Neural cell (in vitro differentiated cells): ENCODE measurements around the gene ANKS3. TPM values are rescaled to one million over a fixed set of nuclear protein-coding genes. Genes with fewer than 3 reads are reported as not detected.

Source experiments
- H2AFZ ChIP-seq: fragments of 200-600, 300-800 bp; sonication (generic), shearing (Covaris generic); 2 replicates; pipeline ENCODE4 v1.6.0; 2014; ENCODE audit warnings: low read depth, mild to moderate bottlenecking, antibody characterized with exemption, low read length, moderate library complexity
- H3F3A ChIP-seq: fragments of 200-600 bp; shearing (Covaris generic); 2 replicates; pipeline ENCODE4 v1.6.1; 2016; ENCODE audit warnings: mild to moderate bottlenecking, moderate library complexity, mixed read lengths, antibody characterized with exemption, low read length; ENCODE audit not compliant: insufficient read depth, poor library complexity, severe bottlenecking
- H3K27ac ChIP-seq: fragments of 200-600, 300-800 bp; sonication (generic), shearing (Covaris generic); 2 replicates; pipeline ENCODE4 v1.5.1; 2014; ENCODE audit warnings: mild to moderate bottlenecking, low read length, moderate library complexity
- H3K27me3 ChIP-seq: fragments of 300-800, 200-600 bp; sonication (generic), shearing (Covaris generic); 2 replicates; pipeline ENCODE4 v1.6.0; 2014; ENCODE audit warnings: mild to moderate bottlenecking, low read depth, low read length, moderate library complexity; ENCODE audit not compliant: insufficient read depth
- H3K36me3 ChIP-seq: fragments of 300-800, 200-600 bp; sonication (generic), shearing (Covaris generic); 2 replicates; pipeline ENCODE4 v1.5.1; 2014; ENCODE audit warnings: mild to moderate bottlenecking, antibody characterized with exemption, low read length, moderate library complexity; ENCODE audit not compliant: insufficient read depth
- H3K4me2 ChIP-seq: fragments of 300-800, 200-600 bp; sonication (generic), shearing (Covaris generic); 2 replicates; pipeline ENCODE4 v1.6.0; 2014; ENCODE audit warnings: mild to moderate bottlenecking, low read length
- H3K4me3 ChIP-seq: fragments of 300-800, 200-600 bp; sonication (generic), shearing (Covaris generic); 2 replicates; pipeline ENCODE4 v1.5.1; 2014; ENCODE audit warnings: mild to moderate bottlenecking, low read length, moderate library complexity
- H3K79me2 ChIP-seq: fragments of 200-600 bp; shearing (Covaris generic); replicated peaks from 2 replicates; pipeline ENCODE4 v1.6.0; 2014; ENCODE audit warnings: mild to moderate bottlenecking, low read length, moderate library complexity; ENCODE audit not compliant: insufficient read depth
- H3K9ac ChIP-seq: fragments of 300-800, 200-600 bp; sonication (generic), shearing (Covaris generic); 2 replicates; pipeline ENCODE4 v1.6.1; 2016; ENCODE audit warnings: mild to moderate bottlenecking, low read length, mixed read lengths
- H3K9me2 ChIP-seq: fragments of 200-600 bp; shearing (Covaris generic); 2 replicates; pipeline ENCODE4 v1.6.1; 2016; ENCODE audit warnings: mild to moderate bottlenecking, low read length, mixed read lengths; ENCODE audit not compliant: insufficient read depth
- H3K9me3 ChIP-seq: fragments of 200-600, 300-800 bp; sonication (generic), shearing (Covaris generic); 2 replicates; pipeline ENCODE4 v1.6.1; 2016; ENCODE audit warnings: mild to moderate bottlenecking, mixed run types, low read length, moderate library complexity, mixed read lengths
- H4K20me1 ChIP-seq: fragments of 200-600 bp; shearing (Covaris generic); 2 replicates; pipeline ENCODE4 v1.6.1; 2016; ENCODE audit warnings: mild to moderate bottlenecking, mixed run types; ENCODE audit not compliant: insufficient read depth
- EP300 ChIP-seq: fragments of 450-650 bp; conservative IDR thresholded peaks from 2 replicates; pipeline ENCODE4 v1.6.1; 2014; ENCODE audit warnings: antibody characterized with exemption, mild to moderate bottlenecking, moderate library complexity; ENCODE audit not compliant: poor library complexity, severe bottlenecking
- EZH2 ChIP-seq: fragments of 200-600, 300-800 bp; shearing (Covaris generic), sonication (generic); IDR thresholded peaks from 2 replicates; pipeline ENCODE4 v1.6.1; 2014; ENCODE audit warnings: antibody characterized with exemption, low read length, borderline replicate concordance, mild to moderate bottlenecking; ENCODE audit not compliant: insufficient read depth, poor library complexity, severe bottlenecking
- MXI1 ChIP-seq: fragments of 450-650 bp; conservative IDR thresholded peaks from 2 replicates; pipeline ENCODE4 v1.6.1; 2014; ENCODE audit warnings: antibody characterized with exemption, mild to moderate bottlenecking; ENCODE audit not compliant: poor library complexity, severe bottlenecking
- POLR2AphosphoS5 ChIP-seq: IDR thresholded peaks from 2 replicates; pipeline ENCODE4 v1.6.1; 2012
- RAD21 ChIP-seq: fragments of 450-650 bp; conservative IDR thresholded peaks from 2 replicates; pipeline ENCODE4 v1.6.1; 2014; ENCODE audit warnings: antibody characterized with exemption, mild to moderate bottlenecking, moderate library complexity
- SMC3 ChIP-seq: fragments of 450-650 bp; conservative IDR thresholded peaks from 2 replicates; pipeline ENCODE4 v1.6.1; 2014; ENCODE audit warnings: antibody characterized with exemption, mild to moderate bottlenecking, moderate library complexity; ENCODE audit not compliant: poor library complexity
- TAF1 ChIP-seq: IDR thresholded peaks from 2 replicates; pipeline ENCODE4 v1.6.1; 2012; ENCODE audit warnings: low read depth
- polyA plus RNA-seq: library from polyadenylated mRNA; depleted of rRNA; stranded (reverse); fragments of >200 nt; gene quantifications from 2 replicates; pipeline ENCODE4 v1.2.3, GENCODE V29; 2014
- small RNA-seq, 3 experiments: library from RNA; depleted of rRNA; stranded (forward); fragments of <200 nt; gene quantifications; one replicate each; pipeline ENCODE3, GENCODE V24; 2012
- TF ChIP-seq, protein P1 (sequence below): fragments of 450-650 bp; IDR thresholded peaks from 2 replicates; pipeline ENCODE4 v1.5.1; 2014; ENCODE audit warnings: antibody characterized with exemption, mild to moderate bottlenecking, moderate library complexity; ENCODE audit not compliant: poor library complexity, severe bottlenecking
- TF ChIP-seq, protein P2 (sequence below): IDR thresholded peaks from 2 replicates; pipeline ENCODE4 v1.6.1; 2012; ENCODE audit warnings: borderline replicate concordance

Gene ANKS3
- polyA plus RNA-seq, 1 donor from 2014 or later = 53.9 TPM

DNA sequence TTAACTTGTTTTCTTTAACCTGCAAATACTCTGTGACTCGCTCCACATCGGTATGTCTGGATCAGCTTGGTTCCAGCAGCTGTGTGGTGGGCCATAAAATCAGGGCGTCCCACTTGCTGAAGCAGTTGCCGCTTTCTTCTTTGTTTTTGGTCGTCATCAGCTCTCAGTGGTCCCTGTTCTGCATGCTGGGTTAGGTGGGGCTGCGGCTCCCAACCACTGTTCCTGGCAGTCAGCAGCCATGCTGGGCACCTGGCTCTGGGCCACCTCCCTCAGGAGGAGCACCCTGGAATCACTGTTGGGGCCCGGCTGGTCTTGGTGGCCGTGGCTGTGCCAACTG, 86.5 kb downstream of the ANKS3 start:
- H3K9me2 ChIP-seq = no peaks in the 10 kb centered on the region
- H3F3A ChIP-seq = no peaks in the 10 kb centered on the region
- H3K9ac ChIP-seq = no peak overlapping the region
- peaks cover 11% of the 10 kb centered on the region for H3K36me3 ChIP-seq
- H2AFZ ChIP-seq = no peak overlapping the region
- H3K9me3 ChIP-seq = no peaks in the 10 kb centered on the region
- peaks cover 26% of the 10 kb centered on the region for H3K79me2 ChIP-seq
- no peak overlapping the region for H3K4me2 ChIP-seq
- no peak for TF ChIP-seq EP300
- no peak for TF ChIP-seq RAD21
- no peak for TF ChIP-seq MXI1
- TF ChIP-seq TAF1 = no peak
- no peak overlapping the region for H3K27ac ChIP-seq
- H3K4me3 ChIP-seq = no peak overlapping the region
- no peaks in the 10 kb centered on the region for H4K20me1 ChIP-seq
- H3K27me3 ChIP-seq = no peaks in the 10 kb centered on the region

DNA sequence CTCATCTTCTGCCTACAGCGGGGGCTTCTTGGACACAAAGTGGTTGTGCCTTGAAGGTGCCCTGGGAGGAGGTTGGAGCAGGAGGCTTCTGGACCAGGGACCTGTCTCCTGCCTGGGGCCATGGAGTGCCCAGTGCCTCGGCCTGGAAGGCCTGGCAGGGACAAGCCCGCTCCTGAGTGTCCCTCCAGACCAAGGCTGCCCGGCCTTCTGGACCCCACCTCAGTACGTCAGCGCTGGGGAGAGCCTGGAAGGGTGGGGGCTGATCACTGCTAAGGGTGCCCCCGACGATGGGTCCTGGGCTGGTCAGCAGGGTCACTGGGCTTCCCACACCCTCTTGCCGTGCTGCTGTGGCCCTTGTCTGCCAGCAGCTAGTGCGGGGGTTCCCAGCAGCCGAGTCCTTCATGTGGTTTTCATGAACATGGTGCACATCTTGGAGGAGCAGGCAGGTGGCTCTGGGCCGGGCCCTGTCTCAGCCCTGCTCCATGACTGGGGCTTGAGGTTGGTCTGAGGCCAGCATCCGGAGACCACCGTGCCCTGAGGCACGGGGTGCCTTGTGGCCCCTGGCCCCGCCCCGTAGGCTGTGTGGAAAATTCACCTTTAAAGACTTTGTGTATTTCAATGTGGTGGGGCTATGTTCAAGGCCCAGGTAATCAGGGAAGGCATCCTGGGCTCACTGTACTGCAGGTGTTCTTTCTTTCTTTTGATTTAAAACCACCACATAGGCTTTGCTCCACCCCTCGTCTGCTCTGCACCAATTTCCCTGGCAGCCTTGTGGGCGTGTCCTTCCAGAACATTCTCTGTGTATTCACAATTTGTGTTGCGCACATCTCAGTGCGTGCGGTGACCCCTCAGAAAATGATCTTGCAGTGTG, 87.1 kb downstream of the ANKS3 start:
- no peak overlapping the region for H3K27ac ChIP-seq
- no peaks in the 10 kb centered on the region for H3K27me3 ChIP-seq
- H3K9me2 ChIP-seq = no peaks in the 10 kb centered on the region
- H3F3A ChIP-seq = no peaks in the 10 kb centered on the region
- no peak for TF ChIP-seq EZH2
- no peak for TF ChIP-seq SMC3
- TF ChIP-seq MXI1 = no peak
- TF ChIP-seq, protein P1, sequence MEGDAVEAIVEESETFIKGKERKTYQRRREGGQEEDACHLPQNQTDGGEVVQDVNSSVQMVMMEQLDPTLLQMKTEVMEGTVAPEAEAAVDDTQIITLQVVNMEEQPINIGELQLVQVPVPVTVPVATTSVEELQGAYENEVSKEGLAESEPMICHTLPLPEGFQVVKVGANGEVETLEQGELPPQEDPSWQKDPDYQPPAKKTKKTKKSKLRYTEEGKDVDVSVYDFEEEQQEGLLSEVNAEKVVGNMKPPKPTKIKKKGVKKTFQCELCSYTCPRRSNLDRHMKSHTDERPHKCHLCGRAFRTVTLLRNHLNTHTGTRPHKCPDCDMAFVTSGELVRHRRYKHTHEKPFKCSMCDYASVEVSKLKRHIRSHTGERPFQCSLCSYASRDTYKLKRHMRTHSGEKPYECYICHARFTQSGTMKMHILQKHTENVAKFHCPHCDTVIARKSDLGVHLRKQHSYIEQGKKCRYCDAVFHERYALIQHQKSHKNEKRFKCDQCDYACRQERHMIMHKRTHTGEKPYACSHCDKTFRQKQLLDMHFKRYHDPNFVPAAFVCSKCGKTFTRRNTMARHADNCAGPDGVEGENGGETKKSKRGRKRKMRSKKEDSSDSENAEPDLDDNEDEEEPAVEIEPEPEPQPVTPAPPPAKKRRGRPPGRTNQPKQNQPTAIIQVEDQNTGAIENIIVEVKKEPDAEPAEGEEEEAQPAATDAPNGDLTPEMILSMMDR = no peak
- no peak for TF ChIP-seq POLR2AphosphoS5
- TF ChIP-seq EP300 = no peak
- TF ChIP-seq, protein P2, sequence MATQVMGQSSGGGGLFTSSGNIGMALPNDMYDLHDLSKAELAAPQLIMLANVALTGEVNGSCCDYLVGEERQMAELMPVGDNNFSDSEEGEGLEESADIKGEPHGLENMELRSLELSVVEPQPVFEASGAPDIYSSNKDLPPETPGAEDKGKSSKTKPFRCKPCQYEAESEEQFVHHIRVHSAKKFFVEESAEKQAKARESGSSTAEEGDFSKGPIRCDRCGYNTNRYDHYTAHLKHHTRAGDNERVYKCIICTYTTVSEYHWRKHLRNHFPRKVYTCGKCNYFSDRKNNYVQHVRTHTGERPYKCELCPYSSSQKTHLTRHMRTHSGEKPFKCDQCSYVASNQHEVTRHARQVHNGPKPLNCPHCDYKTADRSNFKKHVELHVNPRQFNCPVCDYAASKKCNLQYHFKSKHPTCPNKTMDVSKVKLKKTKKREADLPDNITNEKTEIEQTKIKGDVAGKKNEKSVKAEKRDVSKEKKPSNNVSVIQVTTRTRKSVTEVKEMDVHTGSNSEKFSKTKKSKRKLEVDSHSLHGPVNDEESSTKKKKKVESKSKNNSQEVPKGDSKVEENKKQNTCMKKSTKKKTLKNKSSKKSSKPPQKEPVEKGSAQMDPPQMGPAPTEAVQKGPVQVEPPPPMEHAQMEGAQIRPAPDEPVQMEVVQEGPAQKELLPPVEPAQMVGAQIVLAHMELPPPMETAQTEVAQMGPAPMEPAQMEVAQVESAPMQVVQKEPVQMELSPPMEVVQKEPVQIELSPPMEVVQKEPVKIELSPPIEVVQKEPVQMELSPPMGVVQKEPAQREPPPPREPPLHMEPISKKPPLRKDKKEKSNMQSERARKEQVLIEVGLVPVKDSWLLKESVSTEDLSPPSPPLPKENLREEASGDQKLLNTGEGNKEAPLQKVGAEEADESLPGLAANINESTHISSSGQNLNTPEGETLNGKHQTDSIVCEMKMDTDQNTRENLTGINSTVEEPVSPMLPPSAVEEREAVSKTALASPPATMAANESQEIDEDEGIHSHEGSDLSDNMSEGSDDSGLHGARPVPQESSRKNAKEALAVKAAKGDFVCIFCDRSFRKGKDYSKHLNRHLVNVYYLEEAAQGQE = no peak
- TF ChIP-seq TAF1 = no peak
- no peak for TF ChIP-seq RAD21
- H3K4me2 ChIP-seq = no peak overlapping the region
- H3K79me2 ChIP-seq = peaks cover 26% of the 10 kb centered on the region
- H3K9ac ChIP-seq = no peak overlapping the region
- no peak overlapping the region for H2AFZ ChIP-seq
- H3K4me3 ChIP-seq = no peak overlapping the region
- H3K9me3 ChIP-seq = no peaks in the 10 kb centered on the region
- H3K36me3 ChIP-seq = peaks cover 11% of the 10 kb centered on the region
- H4K20me1 ChIP-seq = no peaks in the 10 kb centered on the region

Small RNA genes within 50 kb of the gene (small RNA-seq; reads per million reads assigned to genes)
- gene MIR6769A = 1.7 to 6.1 (median 3.5) reads per million in 3 experiments
- 0 reads per million in 3 experiments for gene RF00017

Other genes starting within 250 kb of the ANKS3 start
- gene CDIP1, start 195.5 kb downstream of the ANKS3 start, polyA plus RNA-seq = 16.4 and 18.8 TPM in 2 replicates
- gene C16orf96, start 177.9 kb downstream of the ANKS3 start, polyA plus RNA-seq = 0.21 and 0.26 TPM in 2 replicates
- gene UBALD1, start 119.4 kb downstream of the ANKS3 start, polyA plus RNA-seq = 3.3 and 4.1 TPM in 2 replicates
- gene MGRN1, start 109.4 kb downstream of the ANKS3 start, polyA plus RNA-seq = 35.9 and 47.0 TPM in 2 replicates
- 125 and 153 TPM in 2 replicates for gene NUDT16L1, start 40.7 kb downstream of the ANKS3 start, polyA plus RNA-seq
- gene DNAAF8, start 266 bp upstream of the ANKS3 start, polyA plus RNA-seq = 3.4 and 6.2 TPM in 2 replicates
- gene ZNF500, start 32.9 kb upstream of the ANKS3 start, polyA plus RNA-seq = 16.0 and 29.0 TPM in 2 replicates
- 1.8 and 4.7 TPM in 2 replicates for gene SEPTIN12, start 54.1 kb upstream of the ANKS3 start, polyA plus RNA-seq
- gene SMIM22, start 61.1 kb upstream of the ANKS3 start, polyA plus RNA-seq = not detected in 2 replicates
- 203 and 241 TPM in 2 replicates for gene ROGDI, start 68.4 kb upstream of the ANKS3 start, polyA plus RNA-seq
- gene GLYR1, start 113.0 kb upstream of the ANKS3 start, polyA plus RNA-seq = 78.6 and 87.6 TPM in 2 replicates
- gene UBN1, start 113.2 kb upstream of the ANKS3 start, polyA plus RNA-seq = 17.1 and 18.5 TPM in 2 replicates
- 0.66 and 0.81 TPM in 2 replicates for gene PPL, start 202.9 kb upstream of the ANKS3 start, polyA plus RNA-seq
- 0.43 and 0.50 TPM in 2 replicates for gene SEC14L5, start 224.1 kb upstream of the ANKS3 start, polyA plus RNA-seq